Astrocyte of the cerebellum (primary cell): Measurements from ENCODE around the gene ROR2.

Source experiments
- DNase-seq: peaks from one replicate; pipeline ENCODE4 v3.0.0-alpha.2; 2011; ENCODE audit warnings: low read depth
- H3K4me3 ChIP-seq: 2 replicates; pipeline ENCODE4 v1.5.1; 2011; ENCODE audit warnings: mild to moderate bottlenecking, low read depth, low read length, moderate library complexity
- CTCF ChIP-seq: IDR thresholded peaks from 2 replicates; pipeline ENCODE4 v1.5.1; 2012; ENCODE audit warnings: low read length, low read depth, moderate library complexity, mild to moderate bottlenecking; ENCODE audit errors: missing control alignments
- in situ Hi-C: cut with HindIII; loops from 2 replicates; pipeline ENCODE4 v1.10.0; 2017; ENCODE audit warnings: low sequenced_read_pairs

ROR2 gene

DNA sequence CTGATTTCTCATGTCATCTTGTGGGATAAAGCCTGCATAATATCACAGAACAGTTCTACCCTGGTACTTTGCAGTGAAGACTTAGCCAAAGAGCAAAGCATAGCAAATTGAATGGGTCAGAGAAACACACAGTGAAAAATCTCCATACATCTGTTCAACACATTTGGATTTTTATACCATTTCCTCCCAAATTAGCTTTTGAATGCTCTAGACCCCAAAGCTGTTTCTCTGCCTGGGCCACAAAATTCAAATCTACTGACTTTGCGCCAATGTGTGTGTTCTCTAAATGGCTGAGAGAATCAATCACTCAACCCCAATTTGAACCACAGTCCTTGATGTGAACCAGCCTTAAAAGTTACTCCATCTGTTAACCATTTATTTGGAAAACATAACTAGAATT lies 289.5 kb downstream of the ROR2 start:
- DNase-seq = no peak
- in situ Hi-C loops = loop anchor here (25.0 kb wide), 1 partner anchor 223 kb away; no protein-coding TSS in a partner anchor
- H3K4me3 ChIP-seq = no peak overlapping the region
- TF ChIP-seq CTCF = no peak

DNA sequence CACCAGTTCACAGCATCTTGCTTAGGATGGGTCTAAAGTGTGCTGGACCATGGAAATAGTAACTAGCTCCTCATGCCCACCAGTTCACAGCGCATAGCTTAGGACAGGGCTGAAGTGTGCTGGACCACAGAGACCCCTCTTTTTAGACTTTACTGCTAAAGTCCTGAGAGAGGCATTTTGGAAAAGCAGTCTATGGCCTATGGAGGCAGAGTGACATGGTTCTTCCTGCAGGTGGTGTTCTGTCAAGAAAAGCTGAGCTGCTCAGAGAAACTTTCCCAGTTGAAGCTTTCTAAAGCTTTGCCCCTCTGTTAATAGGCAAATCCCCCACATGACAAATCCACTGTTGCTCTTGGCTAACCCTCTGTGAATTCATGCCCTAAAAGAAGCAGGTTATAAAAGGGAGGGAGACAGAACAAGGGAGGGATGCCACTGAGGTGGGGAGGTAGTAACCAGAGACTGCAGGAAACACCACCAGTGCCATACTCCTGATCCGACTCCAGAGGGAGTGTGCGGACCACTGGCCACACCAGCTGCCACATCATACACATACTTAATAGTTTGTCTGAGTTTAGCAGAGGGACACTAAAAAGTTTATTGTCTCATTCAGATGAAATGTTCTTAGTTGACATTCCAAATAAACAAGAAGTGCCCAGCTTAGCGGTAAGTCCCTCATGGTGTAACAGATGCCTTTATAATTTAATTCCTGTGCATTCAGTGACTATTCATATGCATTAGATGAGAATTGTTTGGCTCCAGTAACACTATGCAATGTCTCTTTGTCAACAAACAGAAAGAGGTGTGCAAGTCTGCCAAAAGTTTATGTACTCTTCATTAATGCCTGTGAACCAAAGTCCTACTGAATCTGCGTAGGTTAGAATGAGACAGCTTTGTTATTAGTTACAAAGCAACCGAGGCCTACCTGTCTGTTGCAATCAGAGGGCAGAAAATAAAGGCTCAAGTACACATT lies 290.2 kb downstream of the ROR2 start:
- in situ Hi-C loops = loop anchor here (25.0 kb wide), 1 partner anchor 223 kb away; no protein-coding TSS in a partner anchor
- DNase-seq = peak; percentile 8

DNA sequence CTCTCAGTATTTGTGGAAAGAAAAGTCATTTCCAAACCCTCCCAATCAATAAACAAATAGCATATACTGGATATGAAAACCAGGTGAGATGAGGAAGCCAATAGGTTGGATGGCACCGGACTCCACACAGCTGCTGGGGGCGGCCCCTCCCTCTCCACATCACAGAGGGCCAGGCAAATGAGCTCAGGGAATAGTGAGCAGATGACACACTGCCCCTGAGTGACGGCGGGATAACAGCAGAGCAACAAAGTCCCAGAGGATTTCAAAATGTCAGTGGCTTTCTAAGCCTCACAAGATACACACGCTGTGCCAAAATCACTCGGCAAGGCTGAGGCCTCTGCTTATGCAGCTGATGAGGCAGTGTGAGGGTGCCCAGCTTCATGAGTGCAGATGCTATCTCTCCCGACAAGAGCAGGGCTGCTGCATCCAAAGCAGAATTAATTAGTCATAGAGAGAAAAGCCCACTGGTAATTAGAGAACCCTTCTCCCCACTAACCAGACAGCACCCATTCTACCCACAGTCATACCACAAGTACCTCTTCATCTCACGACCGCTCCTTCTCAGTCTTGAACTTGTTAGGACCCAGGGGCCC lies 291.4 kb downstream of the ROR2 start:
- in situ Hi-C loops = loop anchor here (25.0 kb wide), 1 partner anchor 221 kb away; no protein-coding TSS in a partner anchor
- TF ChIP-seq CTCF = no peak
- H3K4me3 ChIP-seq = no peak overlapping the region
- DNase-seq = no peak

More for the DNA sequence above, 290.2 kb downstream of the ROR2 start:
- peak; percentile 79 for TF ChIP-seq CTCF
- no peak overlapping the region for H3K4me3 ChIP-seq

DNA sequence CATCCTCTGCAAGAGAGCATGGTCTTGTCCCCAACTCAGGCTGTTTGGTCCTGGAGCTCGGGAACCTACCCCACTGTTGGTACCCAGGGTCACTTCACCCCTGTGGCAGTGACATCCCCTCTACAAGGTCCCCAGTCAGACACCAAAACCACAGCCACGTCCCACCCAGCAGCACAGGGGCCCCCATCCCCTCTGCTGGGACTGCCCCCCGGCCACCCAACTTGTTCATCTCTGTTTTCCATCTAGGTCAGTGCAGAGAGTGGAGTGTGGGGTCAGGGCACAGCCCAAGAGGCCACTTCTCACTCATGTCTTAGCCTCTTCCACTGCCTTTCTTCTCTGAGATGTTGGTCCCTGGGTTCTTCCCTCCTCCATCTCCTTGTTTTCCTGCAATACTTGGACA lies 292.5 kb downstream of the ROR2 start:
- no peak for DNase-seq
- H3K4me3 ChIP-seq = no peak overlapping the region
- in situ Hi-C loops = loop anchor here (25.0 kb wide), 1 partner anchor 220 kb away; no protein-coding TSS in a partner anchor
- TF ChIP-seq CTCF = no peak

DNA sequence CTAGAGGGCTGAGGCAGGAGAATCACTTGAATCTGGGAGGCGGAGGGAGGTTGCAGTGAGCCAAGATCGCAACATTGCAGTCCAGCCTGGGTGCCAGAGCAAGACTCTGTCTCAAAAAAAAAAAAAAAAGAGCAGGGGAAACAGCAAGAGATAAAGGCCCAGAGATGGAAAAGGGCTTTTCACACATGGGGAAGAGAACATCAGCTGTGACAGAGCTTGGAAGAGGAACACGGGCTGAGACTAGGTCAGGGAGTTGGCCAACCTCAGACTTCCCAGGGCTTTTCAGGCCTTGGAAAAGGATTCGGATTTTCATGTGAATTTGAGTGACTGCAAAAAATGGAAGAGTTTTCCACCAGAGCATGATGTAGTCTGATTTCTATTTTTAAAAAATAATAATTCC lies 294.4 kb downstream of the ROR2 start:
- in situ Hi-C loops = loop anchor here (25.0 kb wide), 1 partner anchor 218 kb away; no protein-coding TSS in a partner anchor
- H3K4me3 ChIP-seq = no peak overlapping the region
- DNase-seq = no peak
- TF ChIP-seq CTCF = no peak

DNA sequence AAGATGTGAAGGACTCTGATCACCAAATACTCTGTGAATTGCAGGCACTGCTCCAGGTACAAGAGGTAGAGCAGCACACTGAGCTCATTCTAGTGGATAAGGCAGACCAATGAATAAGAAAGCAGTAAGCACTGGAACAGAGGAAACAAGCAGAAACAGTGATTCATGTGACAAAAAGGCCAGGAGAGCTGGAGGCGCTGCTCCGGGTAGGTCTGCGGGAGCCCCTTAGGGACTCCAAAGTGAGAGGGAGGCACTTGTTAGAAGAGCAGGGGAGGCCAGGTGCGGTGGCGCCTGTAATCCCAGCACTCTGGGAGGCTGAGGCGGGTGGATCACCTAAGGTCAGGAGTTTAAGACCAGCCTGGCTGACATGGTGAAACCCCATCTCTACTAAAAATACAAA lies 294.8 kb downstream of the ROR2 start:
- DNase-seq = no peak
- TF ChIP-seq CTCF = no peak
- in situ Hi-C loops = loop anchor here (25.0 kb wide), 1 partner anchor 218 kb away; no protein-coding TSS in a partner anchor
- H3K4me3 ChIP-seq = no peak overlapping the region
